DND-41 (cell line): ENCODE results near the gene APOBR.
"Not testable (repeated sequence)": the region's sequence is repeated elsewhere in the genome, so short reads cannot be mapped to it uniquely, and the experiment has no call there.

Experiments
- ATAC-seq: fragments of 200-7000 bp; cut with Tn5 transposase; 3 replicates; pipeline ENCODE4 v1.9.1; 2021; ENCODE audit warnings: low read depth; ENCODE audit not compliant: insufficient read depth
- DNase-seq: peaks from one replicate; pipeline ENCODE4 v3.0.0-alpha.2; 2020
- H2AFZ ChIP-seq: 2 replicates; pipeline ENCODE4 v1.6.0; 2012; ENCODE audit warnings: low read depth, low read length
- H3K27ac ChIP-seq: 2 replicates; pipeline ENCODE4 v1.5.1; 2012; ENCODE audit warnings: low read length, inconsistent platforms
- H3K27me3 ChIP-seq: fragments of 200-600 bp; sonication (generic); 2 replicates; pipeline ENCODE4 v1.6.0; 2012; ENCODE audit warnings: low read length, mild to moderate bottlenecking, inconsistent platforms; ENCODE audit not compliant: insufficient read depth, poor library complexity
- H3K36me3 ChIP-seq: 2 replicates; pipeline ENCODE4 v1.5.1; 2012; ENCODE audit warnings: low read length, inconsistent platforms; ENCODE audit not compliant: insufficient read depth
- H3K4me1 ChIP-seq: 2 replicates; pipeline ENCODE4 v1.5.1; 2012; ENCODE audit warnings: mild to moderate bottlenecking, low read length; ENCODE audit not compliant: insufficient read depth
- H3K4me2 ChIP-seq: 2 replicates; pipeline ENCODE4 v1.6.0; 2012; ENCODE audit warnings: mild to moderate bottlenecking, moderate library complexity, low read length, inconsistent platforms; ENCODE audit not compliant: insufficient read depth
- H3K4me3 ChIP-seq, 2 experiments: fragments of 200-600 bp in 1 of 2; shearing (Covaris generic) in 1 of 2; 2 replicates each; pipeline ENCODE4 v1.5.1; 2012 to 2016; ENCODE audit warnings: inconsistent platforms in 2 of 2, low read length in 2 of 2, mild to moderate bottlenecking in 2 of 2, low read depth in 1 of 2, moderate library complexity in 1 of 2
- H3K79me2 ChIP-seq: 2 replicates; pipeline ENCODE4 v1.6.0; 2012; ENCODE audit warnings: low read length, inconsistent platforms; ENCODE audit not compliant: insufficient read depth
- H3K9ac ChIP-seq: 2 replicates; pipeline ENCODE4 v1.6.0; 2012; ENCODE audit warnings: low read depth, mild to moderate bottlenecking, inconsistent platforms, low read length, moderate library complexity
- H3K9me3 ChIP-seq: 2 replicates; pipeline ENCODE4 v1.5.1; 2012; ENCODE audit warnings: low read length, moderate library complexity, mild to moderate bottlenecking, inconsistent platforms; ENCODE audit not compliant: insufficient read depth, severe bottlenecking
- H4K20me1 ChIP-seq: 2 replicates; pipeline ENCODE4 v1.6.0; 2012; ENCODE audit warnings: low read length; ENCODE audit not compliant: insufficient read depth
- EZH2 ChIP-seq: IDR thresholded peaks from 3 replicates; pipeline ENCODE4 v1.6.1; 2012; ENCODE audit warnings: borderline replicate concordance, low read depth, mild to moderate bottlenecking, moderate library complexity, low read length, inconsistent platforms; ENCODE audit not compliant: severe bottlenecking
- TF ChIP-seq, protein P1 (sequence below): IDR thresholded peaks from 2 replicates; pipeline ENCODE4 v1.5.1; 2012; ENCODE audit warnings: borderline replicate concordance, low read length, moderate library complexity, mild to moderate bottlenecking; ENCODE audit not compliant: poor library complexity, severe bottlenecking; ENCODE audit errors: extremely low read depth

APOBR gene, protein sequence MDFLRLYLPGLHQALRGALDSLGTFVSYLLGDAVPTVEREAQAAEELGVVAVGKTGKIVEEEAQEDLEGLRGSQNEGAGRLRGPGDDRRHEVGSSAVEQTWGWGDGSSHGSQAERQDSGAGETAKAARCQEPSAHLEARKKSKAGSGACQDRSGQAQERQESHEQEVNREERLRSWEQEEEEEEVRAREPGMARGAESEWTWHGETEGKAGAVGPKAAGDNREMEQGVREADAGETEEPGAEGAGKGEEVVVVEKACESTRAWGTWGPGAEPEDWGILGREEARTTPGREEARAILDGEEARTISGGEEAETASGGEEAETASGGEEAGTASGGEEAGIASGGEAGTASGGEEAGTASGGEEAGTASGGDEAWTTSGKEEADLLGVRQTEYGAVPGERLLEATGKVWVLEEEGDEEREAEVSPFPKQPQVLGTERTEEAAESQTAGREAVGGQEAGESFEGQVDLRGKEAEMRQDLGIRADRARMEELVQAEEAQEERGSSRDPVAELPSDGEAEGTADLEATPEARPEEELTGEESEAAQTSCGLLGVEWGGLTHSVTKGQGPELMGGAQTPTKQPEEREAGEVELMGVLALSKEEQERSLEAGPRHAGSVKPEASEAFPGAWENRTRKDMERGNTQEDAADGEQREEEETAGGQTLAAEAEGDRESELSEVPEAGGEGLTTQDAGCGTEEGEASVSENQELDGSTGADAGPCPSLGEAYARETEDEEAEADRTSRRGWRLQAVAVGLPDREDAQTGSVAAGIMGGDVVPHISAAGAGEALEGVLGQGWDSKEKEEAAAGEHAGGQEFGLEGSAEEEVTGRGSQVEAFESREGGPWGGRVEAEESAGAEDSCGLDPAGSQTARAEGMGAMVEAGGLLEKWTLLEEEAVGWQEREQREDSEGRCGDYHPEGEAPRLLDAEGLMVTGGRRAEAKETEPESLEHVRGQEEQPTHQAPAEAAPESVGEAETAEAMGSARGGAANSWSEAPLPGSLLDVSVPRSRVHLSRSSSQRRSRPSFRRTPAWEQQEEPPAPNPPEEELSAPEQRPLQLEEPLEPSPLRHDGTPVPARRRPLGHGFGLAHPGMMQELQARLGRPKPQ

DNA sequence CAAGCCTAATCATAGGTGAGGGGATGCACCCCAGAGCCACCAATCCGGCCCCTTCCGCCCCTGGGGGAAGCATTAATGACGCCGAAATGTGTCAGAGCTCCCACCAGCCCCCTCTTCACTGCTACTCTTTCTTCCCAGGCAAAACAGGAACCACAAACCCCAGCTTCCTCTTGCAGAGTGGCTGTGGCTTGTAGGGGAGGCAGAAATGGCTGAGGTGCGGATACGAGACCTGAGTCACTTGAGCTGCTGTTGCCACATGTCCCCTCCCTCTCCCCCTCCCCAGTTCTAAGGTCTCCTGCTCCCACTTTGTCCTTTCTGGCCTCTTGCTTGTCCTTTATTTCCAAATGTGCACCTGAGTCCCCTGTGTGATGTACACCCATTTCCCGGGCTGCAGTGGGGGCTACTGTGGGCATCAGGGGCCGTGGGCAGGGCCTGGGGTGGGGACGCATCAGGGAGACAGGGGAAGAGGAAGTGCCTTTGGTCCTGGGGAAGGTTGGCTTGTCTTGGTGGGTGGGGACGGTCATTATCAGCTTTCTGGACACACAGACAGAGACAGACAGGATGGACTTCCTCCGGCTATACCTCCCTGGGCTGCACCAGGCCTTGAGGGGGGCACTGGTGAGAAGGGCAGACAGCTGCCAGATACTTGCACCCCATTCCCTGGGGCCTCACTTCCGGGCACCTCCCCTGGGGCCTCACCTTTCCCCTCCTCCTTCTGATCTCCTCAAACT is at the start of gene APOBR:
APOBR (plus strand) TSS at position 523 of the 731 bp plus-strand sequence; CDS start at position 562, 39 bp downstream.
- ATAC-seq (peak; percentile 89), DNase-seq (peak; percentile 94)
- Histone ChIP-seq H3K4me2 (peak within 1 kb of the TSS; percentile 84), H4K20me1 (no peaks in the 10 kb centered on the region), H3K9ac (peak within 1 kb of the TSS; percentile 64), H3K36me3 (peaks cover 11% of the 10 kb centered on the region), H3K27ac (peak within 1 kb of the TSS; percentile 93), H3K4me1 (peaks cover 48% of the 10 kb centered on the region), H3K79me2 (peaks cover 24% of the 10 kb centered on the region), H3K27me3 (no peaks in the 10 kb centered on the region), H3K9me3 (no peaks in the 10 kb centered on the region), H3K4me3 (peak within 1 kb of the TSS; percentile 15 to 83; a peak in 3 of 4 replicates), H2AFZ (peak within 1 kb of the TSS; percentile 77)
- TF ChIP-seq, protein P1, sequence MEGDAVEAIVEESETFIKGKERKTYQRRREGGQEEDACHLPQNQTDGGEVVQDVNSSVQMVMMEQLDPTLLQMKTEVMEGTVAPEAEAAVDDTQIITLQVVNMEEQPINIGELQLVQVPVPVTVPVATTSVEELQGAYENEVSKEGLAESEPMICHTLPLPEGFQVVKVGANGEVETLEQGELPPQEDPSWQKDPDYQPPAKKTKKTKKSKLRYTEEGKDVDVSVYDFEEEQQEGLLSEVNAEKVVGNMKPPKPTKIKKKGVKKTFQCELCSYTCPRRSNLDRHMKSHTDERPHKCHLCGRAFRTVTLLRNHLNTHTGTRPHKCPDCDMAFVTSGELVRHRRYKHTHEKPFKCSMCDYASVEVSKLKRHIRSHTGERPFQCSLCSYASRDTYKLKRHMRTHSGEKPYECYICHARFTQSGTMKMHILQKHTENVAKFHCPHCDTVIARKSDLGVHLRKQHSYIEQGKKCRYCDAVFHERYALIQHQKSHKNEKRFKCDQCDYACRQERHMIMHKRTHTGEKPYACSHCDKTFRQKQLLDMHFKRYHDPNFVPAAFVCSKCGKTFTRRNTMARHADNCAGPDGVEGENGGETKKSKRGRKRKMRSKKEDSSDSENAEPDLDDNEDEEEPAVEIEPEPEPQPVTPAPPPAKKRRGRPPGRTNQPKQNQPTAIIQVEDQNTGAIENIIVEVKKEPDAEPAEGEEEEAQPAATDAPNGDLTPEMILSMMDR, result no peak
- TF ChIP-seq EZH2, result no peak

DNA sequence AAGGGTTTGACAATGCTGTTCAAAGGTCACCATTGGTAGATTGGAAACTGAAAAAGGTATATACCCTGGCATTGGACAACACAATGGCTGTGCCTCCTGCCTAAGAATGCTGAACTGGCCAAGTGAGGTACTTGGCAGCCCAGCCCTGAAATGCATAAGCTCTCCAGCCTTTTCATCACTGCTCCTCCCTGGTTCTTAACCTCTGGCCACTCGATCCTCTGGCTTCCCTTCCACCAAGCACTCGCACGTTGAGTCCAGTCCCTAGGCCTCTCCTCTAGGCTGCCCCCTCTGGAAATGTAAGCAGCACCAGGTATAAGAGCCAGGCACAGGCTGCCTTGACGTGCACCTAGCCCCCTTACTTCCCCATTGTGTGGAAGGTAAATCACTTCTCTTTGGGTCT is 48.1 kb upstream of the APOBR start:
- H3K9ac ChIP-seq, DNase-seq, H3K27ac ChIP-seq, H3K36me3 ChIP-seq, H3K79me2 ChIP-seq, ATAC-seq, H3K27me3 ChIP-seq, H4K20me1 ChIP-seq, H3K4me1 ChIP-seq, H3K9me3 ChIP-seq, H2AFZ ChIP-seq, H3K4me3 ChIP-seq, H3K4me2 ChIP-seq: not testable (repeated sequence)

- not testable (repeated sequence) for H3K9me3 ChIP-seq, H3K4me2 ChIP-seq, DNase-seq, H3K79me2 ChIP-seq, H3K4me3 ChIP-seq, H3K27ac ChIP-seq, H3K9ac ChIP-seq, H2AFZ ChIP-seq, H3K4me1 ChIP-seq, H3K27me3 ChIP-seq, H4K20me1 ChIP-seq, H3K36me3 ChIP-seq
- ATAC-seq, result peak; percentile 74
Measured at GRCh38 chr16:28447081-28447480, 47.4 kb upstream of the APOBR start.

- Histone ChIP-seq H3K27me3 (no peaks in the 10 kb centered on the region), H3K4me1 (no peaks in the 10 kb centered on the region), H3K36me3 (peaks cover 31% of the 10 kb centered on the region), H3K9ac (no peak overlapping the region), H3K79me2 (no peaks in the 10 kb centered on the region), H3K9me3 (no peaks in the 10 kb centered on the region), H3K4me3 (no peak overlapping the region), H4K20me1 (no peaks in the 10 kb centered on the region), H3K4me2 (no peak overlapping the region), H2AFZ (no peak overlapping the region), H3K27ac (no peak overlapping the region)
- ATAC-seq (no peak), DNase-seq (no peak)
- TF ChIP-seq EZH2, result no peak
- TF ChIP-seq, protein P1, result no peak
Measured at GRCh38 chr16:28473714-28474265, 20.7 kb upstream of the APOBR start.
